Ishikawa (cell line): ENCODE measurements around the gene KRT14.

Source experiments
- CEBPB ChIP-seq: IDR thresholded peaks from 2 replicates; pipeline ENCODE4 v1.6.1; 2012
- CREB1 ChIP-seq: IDR thresholded peaks from 2 replicates; pipeline ENCODE4 v1.6.1; 2012; ENCODE audit warnings: low read depth
- EGR1 ChIP-seq: IDR thresholded peaks from 2 replicates; pipeline ENCODE4 v1.6.1; 2012
- EP300 ChIP-seq: IDR thresholded peaks from 2 replicates; pipeline ENCODE4 v1.6.1; 2012; ENCODE audit warnings: borderline replicate concordance
- FOXM1 ChIP-seq: IDR thresholded peaks from 2 replicates; pipeline ENCODE4 v1.6.1; 2012; ENCODE audit warnings: low read depth, borderline replicate concordance
- NFIC ChIP-seq: IDR thresholded peaks from 2 replicates; pipeline ENCODE4 v1.6.1; 2012
- RAD21 ChIP-seq: IDR thresholded peaks from 2 replicates; pipeline ENCODE4 v1.6.1; 2012; ENCODE audit warnings: low read depth
- TAF1 ChIP-seq: IDR thresholded peaks from 2 replicates; pipeline ENCODE4 v1.6.1; 2012; ENCODE audit warnings: low read depth, mild to moderate bottlenecking
- TCF12 ChIP-seq: IDR thresholded peaks from 2 replicates; pipeline ENCODE4 v1.6.1; 2012; ENCODE audit warnings: low read depth
- TEAD4 ChIP-seq: IDR thresholded peaks from 2 replicates; pipeline ENCODE4 v1.6.1; 2012
- YY1 ChIP-seq: IDR thresholded peaks from 2 replicates; pipeline ENCODE4 v1.6.1; 2012; ENCODE audit warnings: low read depth
- ZBTB7A ChIP-seq: IDR thresholded peaks from 2 replicates; pipeline ENCODE4 v1.6.1; 2012; ENCODE audit warnings: low read depth
- TF ChIP-seq, protein P1 (sequence below): IDR thresholded peaks from 2 replicates; pipeline ENCODE4 v1.6.1; 2012
- TF ChIP-seq, protein P2 (sequence below): IDR thresholded peaks from 2 replicates; pipeline ENCODE4 v1.6.1; 2012; ENCODE audit warnings: low read depth, mild to moderate bottlenecking
- TF ChIP-seq, protein P3 (sequence below): IDR thresholded peaks from 2 replicates; pipeline ENCODE4 v1.6.1; 2012

Gene KRT14

DNA sequence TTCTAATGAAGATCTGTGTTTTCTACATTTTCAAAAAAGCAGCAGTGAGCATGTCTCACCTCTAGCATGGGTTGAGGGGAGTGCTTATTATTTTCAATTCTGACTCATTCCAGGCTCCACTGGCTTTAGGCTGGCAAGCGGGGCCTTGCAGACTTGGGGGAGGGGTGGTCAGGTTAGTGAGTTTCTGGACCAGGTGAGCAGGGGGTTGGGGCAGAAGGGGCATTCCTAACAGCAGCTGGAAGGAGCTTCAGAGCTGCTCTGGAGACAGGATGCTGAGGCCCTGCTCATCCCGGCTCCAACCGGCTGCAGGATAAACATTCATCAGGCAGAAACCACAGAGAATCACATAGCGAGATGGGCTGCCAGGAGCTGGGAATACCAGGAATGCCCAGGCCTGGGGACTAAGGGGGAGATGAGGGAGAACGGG is 48.1 kb downstream of the KRT14 start:
- TF ChIP-seq CEBPB (no peak), TEAD4 (no peak), FOXM1 (no peak), TAF1 (no peak), EGR1 (no peak), CREB1 (no peak), YY1 (no peak), TCF12 (no peak), ZBTB7A (no peak), EP300 (no peak), NFIC (no peak), RAD21 (no peak)
- TF ChIP-seq, protein P1, sequence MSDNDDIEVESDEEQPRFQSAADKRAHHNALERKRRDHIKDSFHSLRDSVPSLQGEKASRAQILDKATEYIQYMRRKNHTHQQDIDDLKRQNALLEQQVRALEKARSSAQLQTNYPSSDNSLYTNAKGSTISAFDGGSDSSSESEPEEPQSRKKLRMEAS: no peak
- TF ChIP-seq, protein P2, sequence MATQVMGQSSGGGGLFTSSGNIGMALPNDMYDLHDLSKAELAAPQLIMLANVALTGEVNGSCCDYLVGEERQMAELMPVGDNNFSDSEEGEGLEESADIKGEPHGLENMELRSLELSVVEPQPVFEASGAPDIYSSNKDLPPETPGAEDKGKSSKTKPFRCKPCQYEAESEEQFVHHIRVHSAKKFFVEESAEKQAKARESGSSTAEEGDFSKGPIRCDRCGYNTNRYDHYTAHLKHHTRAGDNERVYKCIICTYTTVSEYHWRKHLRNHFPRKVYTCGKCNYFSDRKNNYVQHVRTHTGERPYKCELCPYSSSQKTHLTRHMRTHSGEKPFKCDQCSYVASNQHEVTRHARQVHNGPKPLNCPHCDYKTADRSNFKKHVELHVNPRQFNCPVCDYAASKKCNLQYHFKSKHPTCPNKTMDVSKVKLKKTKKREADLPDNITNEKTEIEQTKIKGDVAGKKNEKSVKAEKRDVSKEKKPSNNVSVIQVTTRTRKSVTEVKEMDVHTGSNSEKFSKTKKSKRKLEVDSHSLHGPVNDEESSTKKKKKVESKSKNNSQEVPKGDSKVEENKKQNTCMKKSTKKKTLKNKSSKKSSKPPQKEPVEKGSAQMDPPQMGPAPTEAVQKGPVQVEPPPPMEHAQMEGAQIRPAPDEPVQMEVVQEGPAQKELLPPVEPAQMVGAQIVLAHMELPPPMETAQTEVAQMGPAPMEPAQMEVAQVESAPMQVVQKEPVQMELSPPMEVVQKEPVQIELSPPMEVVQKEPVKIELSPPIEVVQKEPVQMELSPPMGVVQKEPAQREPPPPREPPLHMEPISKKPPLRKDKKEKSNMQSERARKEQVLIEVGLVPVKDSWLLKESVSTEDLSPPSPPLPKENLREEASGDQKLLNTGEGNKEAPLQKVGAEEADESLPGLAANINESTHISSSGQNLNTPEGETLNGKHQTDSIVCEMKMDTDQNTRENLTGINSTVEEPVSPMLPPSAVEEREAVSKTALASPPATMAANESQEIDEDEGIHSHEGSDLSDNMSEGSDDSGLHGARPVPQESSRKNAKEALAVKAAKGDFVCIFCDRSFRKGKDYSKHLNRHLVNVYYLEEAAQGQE: no peak
- TF ChIP-seq, protein P3, sequence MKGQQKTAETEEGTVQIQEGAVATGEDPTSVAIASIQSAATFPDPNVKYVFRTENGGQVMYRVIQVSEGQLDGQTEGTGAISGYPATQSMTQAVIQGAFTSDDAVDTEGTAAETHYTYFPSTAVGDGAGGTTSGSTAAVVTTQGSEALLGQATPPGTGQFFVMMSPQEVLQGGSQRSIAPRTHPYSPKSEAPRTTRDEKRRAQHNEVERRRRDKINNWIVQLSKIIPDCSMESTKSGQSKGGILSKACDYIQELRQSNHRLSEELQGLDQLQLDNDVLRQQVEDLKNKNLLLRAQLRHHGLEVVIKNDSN: no peak

DNA sequence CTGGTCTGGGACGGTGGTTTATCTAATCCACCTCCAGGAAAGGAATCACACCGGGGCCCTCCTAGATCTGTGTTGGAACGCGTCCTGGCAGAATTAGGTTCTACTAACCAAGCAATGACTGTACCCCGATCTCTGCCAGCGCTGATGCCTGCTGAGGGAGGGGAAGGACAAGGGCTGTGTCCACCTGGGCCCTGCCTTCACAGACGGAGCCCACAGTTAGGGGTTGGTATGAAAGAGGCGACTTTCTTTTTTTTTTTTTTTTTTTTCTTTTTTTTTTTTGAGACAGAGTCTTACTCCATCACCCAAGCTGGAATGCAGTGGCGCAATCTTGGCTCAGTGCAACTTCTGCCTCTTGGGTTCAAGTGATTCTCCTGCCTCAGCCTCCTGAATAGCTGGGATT is 48.7 kb downstream of the KRT14 start:
- peak; percentile 77 for TF ChIP-seq CEBPB
- no peak for TF ChIP-seq ZBTB7A

DNA sequence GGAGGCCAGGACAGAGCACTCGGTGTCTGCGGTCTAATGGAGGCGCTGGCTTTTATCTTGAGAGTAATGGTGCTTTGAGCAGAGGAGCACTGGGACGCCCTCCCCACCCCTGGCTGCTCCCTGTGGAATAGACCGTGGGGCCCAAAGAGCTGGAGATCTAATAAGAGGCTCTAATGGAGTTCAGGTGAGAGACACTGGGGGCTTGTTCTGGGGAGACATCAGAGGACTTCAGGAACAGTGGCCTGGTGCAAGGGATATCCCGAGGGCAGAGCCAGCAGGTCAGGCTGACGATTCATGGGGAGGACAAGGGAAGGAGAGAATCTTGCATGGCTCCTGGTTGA is 49.1 kb downstream of the KRT14 start:
- no peak for TF ChIP-seq TAF1
- TF ChIP-seq, protein P3: no peak
- TF ChIP-seq ZBTB7A: no peak
- no peak for TF ChIP-seq TEAD4
- TF ChIP-seq TCF12: no peak
- TF ChIP-seq, protein P1: no peak
- TF ChIP-seq EGR1: no peak
- TF ChIP-seq EP300: no peak
- TF ChIP-seq NFIC: no peak
- TF ChIP-seq, protein P2: no peak
- TF ChIP-seq RAD21: no peak
- no peak for TF ChIP-seq YY1
- no peak for TF ChIP-seq CEBPB
- TF ChIP-seq CREB1: no peak
- TF ChIP-seq FOXM1: no peak

DNA sequence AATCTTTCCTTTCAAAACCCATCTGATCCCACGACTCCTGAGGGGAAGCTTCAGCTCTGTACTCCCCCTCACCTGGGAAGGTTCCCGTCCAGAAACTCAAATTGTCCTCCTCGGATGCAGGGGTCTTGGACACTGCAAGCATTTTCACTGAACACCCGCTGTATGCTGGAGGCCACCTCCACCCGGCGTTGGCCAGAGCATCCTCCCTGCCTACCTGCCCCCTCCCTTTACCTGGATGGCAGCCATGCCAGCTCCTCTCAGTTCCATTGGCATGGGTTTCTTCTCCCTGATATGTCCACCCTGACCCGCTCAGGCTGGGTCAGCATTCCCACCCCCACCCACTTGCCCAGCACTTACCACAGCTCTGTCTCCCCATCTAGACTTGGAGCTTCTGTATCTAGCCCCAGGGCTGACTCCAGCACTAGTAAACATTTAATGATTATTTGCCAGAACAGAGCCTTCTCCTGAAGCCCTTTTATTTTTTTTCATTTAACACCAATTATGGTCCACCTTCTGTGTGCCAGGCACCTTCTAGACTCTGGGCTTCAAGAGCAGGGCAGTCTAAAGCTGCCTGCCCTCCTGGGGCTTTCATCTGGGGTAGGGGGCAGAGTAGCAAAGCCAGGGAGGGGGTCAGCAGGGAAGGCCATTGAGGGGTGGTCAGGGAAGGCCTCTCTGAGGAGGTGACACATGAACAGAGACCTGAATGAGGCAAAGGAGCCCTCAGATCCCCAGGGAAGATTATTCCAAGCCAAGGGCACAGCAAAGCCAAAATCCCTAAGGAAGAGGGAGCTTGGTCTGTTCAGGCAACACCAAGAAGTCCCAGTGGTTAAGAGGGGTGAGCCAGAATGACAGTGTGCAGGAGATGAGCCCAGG is 49.7 kb downstream of the KRT14 start:
- TF ChIP-seq TAF1 (no peak), EGR1 (no peak), EP300 (no peak), NFIC (no peak), YY1 (no peak), ZBTB7A (no peak), TCF12 (no peak), CEBPB (no peak), RAD21 (no peak), FOXM1 (no peak), CREB1 (no peak), TEAD4 (no peak)
- TF ChIP-seq, protein P2: no peak
- TF ChIP-seq, protein P3: no peak
- TF ChIP-seq, protein P1: no peak
